Hematopoietic multipotent progenitor cell treated with erythropoietin and hydrocortisone succinate and interleukin-3 and kit ligand, for 17 days (in vitro differentiated cells): Measurements from ENCODE around the gene ANKLE1.
"Not testable (repeated sequence)": the region's sequence is repeated elsewhere in the genome, so short reads cannot be mapped to it uniquely, and the experiment has no call there.

Experiments used
- DNase-seq: peaks from one replicate; pipeline ENCODE4 v3.0.0-alpha.2; 2015; ENCODE audit warnings: low spot score

Gene ANKLE1

DNA sequence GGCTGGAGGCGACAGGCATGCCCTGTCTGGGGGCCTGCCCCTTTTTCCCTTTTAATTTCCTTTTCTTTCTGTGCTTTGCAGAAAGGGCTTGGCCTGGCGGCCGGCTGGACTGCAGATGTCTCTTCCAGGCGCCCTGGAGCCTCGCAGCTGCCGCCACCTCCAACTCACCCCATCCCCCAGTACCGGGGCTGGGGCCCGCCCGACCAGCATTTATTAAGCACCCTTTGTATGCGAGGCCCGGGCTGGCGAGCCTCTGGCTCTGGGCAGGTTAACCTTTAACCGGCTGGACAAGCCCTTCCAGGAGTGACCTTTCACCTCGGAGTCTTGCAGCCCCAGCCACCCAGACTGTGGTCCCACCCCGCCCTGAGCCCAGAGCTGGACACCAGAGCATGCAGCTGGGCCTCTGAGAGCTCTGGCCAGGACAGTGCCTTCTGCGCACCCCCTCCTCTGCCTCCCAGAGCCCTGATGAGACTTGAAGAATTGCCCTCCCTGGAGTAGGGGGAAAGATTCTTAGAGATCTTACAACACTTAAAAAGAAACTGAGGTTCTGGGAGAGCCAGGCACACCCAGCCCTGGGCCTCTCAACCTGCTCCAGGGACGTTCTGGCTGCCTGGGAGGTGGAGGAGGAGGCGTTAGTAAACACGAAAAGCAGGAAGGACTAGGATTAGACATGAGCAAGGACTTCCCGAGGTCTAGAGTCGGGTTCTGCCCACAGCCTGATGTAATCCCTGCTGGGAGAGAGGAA lies 34.8 kb upstream of the ANKLE1 start:
- no peak for DNase-seq

DNA sequence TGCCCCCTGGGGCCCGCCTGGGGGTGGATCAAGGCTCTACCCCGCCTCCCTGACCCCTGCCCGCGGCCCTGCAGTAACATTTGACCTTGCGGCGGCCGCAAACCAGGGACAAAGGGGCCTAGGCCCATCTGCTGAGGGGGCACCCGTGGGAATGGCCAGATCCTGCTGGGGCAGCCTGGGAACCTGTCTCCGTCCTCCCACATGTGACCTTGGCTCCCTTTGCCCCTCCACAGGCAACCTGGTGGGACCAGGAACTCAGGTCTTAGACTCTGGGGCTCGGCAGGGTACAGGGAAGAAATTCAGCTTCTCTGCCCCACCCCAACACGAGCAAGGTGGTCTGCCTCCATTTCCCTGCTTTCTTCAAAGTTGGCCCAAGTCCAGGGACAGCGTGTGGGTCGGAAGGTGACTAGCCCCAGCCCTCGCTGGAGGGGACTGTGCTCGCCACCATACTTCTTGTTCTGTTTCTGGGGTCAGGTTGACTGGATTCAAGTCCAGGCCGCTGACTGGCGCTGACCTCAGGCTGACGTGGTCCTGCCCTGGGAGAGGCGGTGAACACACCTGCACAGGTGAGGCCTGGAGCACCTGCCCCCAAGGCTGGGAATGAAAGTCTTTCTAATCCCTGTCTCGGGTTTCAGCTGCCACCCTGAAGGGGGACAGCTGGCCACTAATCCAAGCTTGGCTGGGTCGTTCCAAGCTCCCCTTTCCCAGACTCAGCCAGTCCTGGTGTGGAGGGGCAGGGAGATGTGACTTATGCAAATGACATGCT lies 33.5 kb upstream of the ANKLE1 start:
- no peak for DNase-seq

DNA sequence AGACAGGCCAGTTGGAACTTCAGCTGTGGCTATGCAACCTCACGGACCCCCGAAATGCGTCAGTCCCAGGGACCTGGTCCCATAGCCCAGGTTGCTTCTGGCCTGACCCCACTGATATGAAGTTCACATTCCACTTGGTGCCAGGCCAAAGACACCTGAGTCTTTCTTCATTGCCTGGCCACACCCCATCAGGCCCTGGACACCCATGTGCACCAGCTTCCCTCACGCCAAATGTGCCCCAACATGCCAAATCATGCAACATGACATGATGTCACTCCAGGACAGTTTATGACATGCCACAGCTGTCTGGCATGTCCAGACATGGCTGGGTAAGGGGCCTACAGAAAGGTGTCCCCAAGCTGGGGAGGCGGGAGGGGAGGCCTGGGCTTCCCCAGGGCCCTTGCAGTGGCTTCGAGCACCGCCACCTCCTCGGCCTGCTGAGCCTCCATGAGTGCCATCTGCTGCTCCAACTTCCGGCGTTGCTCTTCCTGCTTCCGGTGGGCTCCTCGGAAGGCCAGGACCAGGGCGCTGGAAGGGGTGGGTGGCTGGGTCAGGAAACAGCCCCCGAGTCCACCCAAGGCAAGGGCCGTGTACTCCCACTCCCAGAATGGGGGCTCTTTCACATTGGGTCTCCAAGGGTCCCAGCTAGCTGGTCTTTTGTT lies 31.7 kb upstream of the ANKLE1 start:
- DNase-seq: no peak

DNA sequence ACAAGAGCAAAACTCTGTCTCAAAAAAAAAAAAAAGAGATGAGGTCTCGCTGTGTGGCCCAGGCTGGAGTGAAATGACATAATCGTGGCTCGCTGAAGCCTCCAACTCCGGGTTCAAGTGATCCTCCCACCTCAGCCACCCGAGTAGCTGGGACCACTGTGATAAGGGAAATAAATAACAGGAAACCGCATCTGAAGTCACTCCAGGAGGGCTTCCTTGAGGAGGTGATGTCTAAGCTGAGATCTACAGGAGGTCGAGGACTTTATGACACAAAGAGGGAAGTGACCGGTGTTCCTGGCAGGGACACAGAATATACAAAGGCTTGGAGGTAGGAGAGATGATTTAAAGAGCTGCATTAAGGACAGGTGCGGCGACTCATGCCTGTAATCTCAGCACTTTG lies 27.1 kb upstream of the ANKLE1 start:
- DNase-seq: no peak

DNA sequence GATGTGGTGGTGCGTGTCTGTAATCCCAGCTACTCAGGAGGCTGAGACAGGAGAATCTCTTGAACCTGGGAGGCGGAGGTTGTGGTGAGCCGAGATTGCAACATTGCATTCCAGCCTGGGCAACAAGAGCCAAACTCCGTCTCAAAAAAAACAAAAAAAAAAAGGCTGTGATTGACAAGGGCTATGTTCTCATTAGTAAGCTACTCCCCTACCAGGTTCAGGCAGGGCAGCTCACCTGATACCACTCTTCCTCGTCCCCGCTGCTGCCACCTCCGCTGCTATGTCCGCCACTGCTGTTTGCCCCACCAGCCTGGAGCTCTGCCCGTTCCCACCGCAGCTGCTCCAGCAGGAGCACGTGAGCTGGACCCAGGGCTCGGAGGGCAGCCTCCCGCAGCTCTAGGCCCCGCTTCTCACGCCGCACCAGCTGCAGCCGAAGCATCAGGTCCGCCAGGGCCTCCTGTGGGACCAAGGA lies 26.5 kb upstream of the ANKLE1 start:
- DNase-seq: no peak

DNA sequence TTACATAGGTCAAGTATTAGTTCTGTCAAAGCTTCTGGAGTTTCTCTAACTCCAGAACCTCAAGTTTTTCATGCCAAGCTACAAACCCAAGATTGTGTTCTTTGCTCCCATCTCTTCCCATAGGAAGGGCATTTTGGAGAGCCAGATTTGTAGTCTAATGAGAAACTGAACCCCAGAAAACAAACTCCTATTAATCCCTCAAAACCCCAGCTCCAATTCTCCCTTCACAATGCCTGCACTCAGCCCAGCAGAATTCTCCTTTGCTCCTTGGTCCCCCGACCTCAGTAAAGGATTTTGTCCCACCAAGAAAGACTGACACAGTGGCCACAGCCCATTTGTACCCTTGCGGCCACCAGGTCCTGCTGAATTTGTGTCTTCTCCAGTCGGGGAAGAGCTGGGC lies 25.6 kb upstream of the ANKLE1 start:
- DNase-seq: no peak

DNA sequence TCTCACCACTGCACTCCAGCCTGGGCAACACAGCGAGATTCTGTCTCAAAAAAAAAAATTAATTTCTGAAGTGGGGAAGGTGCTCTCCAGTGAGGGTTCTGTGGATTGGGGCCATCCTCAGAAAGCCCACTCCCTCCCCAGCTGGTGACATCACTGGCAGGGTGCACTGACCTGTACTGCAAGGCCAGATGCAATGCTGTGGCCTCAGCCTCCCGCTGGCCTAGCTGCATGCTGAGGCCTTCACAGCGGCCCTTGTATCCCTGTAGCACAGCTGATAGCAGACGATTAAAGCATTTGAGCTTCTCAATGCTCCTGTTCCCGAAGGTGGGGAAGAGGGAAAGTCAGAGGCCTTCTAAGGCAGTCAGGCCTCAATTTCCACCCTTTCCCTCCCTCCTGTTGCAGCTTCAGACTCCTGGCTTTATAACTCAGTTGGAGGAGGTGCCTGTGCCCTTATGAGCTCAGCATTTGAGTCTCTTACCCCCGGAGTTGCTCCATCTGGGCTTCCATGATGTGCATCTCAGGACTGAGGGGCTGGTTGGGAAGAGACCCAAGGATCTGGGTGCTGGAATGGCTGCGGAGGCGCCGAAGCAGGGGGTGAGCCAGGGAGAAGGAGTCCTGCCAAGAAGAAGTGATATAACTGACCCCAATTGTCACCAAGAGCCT lies 22.5 kb upstream of the ANKLE1 start:
- no peak for DNase-seq

DNA sequence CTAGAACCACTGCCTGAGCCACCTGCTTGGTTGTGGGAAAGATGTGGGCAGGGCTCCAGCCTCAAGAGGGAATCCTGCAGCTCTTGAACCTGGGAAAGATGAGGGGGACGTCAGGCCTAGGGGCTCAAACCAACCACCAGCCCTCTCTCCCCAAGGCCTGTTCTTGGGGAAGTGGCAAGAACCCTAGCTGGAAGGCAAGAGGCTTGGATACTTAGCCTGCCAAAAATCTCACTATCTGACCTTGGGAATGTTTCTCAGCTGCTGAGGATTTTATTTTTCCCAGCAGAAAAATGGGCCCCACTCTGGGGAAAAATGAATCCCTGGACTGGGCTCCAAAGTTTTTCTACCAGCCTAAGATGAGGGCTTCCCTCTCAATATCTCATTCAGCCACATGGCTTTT lies 21.8 kb upstream of the ANKLE1 start:
- no peak for DNase-seq

DNA sequence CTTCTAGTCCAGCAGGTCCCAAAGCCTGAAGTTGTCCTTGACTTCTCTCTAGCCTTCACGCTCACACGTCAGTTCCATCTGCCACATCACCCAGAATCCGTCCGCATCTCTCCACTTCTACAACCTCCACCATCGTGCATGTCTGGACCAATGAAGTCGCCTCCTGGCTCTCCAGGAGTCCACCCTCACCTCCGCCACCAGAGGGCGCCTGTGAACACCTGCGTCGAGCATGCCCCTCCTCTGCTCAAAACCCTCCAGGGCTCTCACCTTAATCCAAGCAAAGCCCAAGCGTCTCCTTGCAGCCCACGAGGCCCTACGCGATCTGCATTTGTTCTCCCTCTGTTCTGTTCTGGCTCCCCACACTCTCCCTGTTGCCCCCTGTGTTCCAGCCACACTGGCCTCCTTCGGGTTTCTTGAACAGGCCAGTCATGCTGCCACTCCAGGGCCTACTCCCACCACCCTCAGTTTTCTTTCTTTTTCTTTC lies 20.8 kb upstream of the ANKLE1 start:
- DNase-seq: peak; percentile 95

DNA sequence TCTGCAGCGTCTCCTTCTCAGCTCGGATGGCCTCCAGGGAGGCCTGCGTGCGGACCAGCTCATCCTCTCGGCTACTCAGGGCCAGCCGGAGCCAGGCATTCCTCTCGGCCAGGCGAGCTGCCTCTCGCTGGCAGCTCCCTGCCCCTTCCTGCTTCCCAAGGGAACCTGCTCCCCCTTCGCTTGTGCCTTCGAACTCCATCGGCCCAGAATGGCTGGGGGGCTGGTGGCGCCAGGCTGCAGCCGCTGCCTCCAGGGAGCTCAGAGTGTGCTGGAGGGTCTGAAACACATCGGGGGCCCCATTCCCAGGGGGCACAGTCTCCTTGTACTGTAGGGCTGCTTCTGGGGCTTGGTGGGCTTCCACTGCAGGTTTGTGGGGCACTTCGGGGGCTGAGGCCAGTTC lies 19.1 kb upstream of the ANKLE1 start:
- DNase-seq: no peak

DNA sequence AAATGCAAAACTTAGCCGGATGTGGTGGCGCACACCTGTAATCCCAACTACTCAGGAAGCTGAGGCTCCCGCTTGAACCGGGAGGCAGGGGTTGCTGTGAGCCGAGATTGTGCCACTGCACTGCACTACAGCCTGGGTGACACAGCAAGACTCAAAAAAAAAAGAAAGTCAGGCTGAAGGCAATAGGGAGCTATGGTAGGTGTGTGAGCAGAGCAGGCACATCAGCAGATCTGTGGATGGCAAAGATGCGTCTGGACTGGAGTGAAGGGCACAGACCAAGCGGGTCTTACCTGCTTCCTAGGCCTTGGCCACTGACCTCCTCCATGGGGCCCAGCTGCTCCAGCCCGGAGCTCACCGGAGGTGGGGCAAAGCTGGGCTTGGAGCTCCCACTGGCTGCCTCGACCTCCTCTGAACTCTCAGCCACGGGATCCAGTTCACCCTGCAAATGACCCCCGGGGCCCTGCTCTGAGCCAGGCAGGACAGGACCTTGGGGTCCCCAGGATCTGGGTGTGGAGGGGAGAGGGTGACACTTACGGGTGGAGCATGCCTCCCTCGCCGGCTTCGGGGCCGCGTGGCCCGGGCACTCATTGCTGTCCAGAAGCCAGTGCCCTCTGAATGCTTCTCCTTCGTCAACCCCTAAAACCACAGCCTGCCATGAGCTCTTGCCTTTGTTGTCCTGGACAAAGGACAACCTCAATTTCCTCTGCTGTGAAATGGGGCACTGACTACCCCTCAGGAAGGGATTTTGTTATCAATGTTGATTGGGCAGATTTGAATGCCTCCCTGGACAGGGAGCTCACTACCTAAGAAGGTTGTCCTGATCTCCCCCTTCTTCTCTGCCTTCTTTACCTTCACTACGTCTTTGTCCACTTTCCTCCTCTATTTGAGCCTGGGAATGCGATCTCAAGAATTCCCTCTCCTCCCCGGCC lies 17.7 kb upstream of the ANKLE1 start:
- no peak for DNase-seq

DNA sequence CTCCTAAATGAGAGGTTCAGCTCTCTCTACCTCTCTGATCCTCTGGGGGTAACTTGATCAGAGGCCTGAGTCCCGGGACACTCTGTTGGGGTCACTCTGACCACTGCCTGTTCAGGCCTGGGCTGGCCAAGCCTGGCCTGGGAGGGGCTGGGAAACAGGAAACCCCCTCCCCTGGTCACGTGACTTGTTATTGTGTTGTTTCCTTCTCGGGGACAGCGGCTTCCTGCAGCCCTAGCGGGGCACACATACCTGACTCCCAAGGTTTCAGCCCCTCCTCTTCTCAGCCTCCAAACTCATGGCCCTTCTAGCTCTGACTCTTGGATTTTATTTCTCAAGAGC lies 17.1 kb upstream of the ANKLE1 start, which contains the start of gene USHBP1:
USHBP1 (minus strand) TSS at position 105 of the 339 bp plus-strand sequence. CDS start 446 bp downstream, outside the sequence.
- no peak for DNase-seq

DNA sequence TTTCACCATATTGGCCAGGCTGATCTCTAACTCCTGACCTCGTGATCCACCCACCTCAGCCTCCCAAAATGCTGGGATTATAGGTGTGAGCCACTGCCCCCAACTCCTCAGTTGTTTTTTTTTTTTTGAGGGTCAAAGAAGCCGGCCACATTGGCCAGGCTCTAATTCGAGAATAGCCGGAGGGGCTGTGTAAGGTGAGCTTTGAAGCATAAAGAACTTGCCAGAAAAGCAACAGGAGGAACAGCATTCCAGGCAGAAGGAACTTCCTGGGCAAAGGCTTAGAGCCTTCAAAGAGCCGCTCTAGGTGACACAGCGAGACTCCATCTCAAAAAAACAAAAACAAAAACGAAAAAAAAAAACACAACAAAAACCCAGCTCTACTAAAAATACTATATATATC lies 15.7 kb upstream of the ANKLE1 start:
- no peak for DNase-seq

DNA sequence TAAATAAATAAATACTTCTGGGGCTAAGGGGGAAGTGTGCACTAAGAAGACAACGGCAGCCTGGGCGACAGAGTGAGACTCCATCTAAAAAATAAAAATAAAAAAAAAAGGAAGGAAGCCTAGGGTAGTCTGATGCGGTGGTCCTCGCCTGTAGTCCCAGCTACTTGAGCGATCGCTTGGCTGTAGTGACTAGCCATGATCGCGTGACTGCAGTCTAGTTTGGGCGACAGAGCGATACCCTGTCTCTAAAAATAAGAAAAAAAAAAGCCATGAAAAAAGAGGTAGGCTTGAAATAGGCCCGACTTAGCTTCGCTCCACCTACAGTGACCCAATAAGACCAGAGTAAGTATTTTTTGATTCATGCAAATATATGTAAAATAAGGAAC lies 15.1 kb upstream of the ANKLE1 start:
- no peak for DNase-seq

DNA sequence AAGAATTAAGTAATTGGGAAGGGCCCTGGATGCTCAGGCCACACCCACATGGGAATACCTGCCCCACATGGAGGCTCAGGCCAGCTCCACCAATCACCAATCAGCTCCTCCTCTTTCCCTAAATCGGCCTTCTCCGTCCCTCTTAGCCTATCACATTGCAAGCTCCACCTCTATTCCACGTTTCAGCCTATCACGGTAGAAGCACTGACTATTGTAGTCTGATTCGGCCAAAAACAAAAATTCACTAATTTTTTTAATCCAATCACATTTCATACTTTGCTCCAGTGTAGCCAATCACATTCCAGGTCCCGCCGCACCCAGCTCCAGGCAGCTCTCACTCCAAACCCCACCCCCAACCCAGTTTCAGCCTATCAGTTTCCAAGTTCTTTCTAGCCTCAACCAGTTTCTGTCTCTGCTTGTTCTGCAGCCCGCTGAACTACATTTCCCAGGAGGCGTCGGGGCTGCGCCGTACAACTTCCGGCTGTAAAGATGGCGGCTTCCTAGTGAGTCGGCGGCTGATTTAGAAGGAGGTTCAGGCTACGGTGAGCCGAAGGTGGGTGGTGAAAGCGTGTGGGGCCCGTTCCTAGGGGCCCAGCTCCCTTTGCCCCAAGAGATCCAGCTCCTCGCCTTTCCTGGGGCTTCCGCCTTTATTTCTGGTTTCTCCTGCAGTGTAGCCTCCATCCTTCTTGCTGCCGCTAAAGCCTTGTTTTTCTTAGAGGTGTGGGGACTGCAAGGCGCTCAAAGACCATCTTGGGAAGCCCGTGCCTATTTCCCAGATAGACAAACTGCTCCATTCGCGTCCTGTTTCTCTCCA lies 14.5 kb upstream of the ANKLE1 start, which contains the start of gene BABAM1:
BABAM1 (plus strand) TSS at position 469 of the 814 bp plus-strand sequence. CDS start 1,364 bp downstream, outside the sequence.
- DNase-seq: peak; percentile 96

DNA sequence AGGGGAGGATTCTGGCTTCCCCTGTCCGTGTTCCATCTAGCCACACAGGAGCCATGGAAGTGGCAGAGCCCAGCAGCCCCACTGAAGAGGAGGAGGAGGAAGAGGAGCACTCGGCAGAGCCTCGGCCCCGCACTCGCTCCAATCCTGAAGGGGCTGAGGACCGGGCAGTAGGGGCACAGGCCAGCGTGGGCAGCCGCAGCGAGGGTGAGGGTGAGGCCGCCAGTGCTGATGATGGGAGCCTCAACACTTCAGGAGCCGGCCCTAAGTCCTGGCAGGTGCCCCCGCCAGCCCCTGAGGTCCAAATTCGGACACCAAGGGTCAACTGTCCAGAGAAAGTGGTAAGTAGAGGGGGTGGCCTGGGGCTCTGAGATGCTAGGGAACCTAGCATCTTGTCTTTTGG lies 12.9 kb upstream of the ANKLE1 start:
- no peak for DNase-seq

DNA sequence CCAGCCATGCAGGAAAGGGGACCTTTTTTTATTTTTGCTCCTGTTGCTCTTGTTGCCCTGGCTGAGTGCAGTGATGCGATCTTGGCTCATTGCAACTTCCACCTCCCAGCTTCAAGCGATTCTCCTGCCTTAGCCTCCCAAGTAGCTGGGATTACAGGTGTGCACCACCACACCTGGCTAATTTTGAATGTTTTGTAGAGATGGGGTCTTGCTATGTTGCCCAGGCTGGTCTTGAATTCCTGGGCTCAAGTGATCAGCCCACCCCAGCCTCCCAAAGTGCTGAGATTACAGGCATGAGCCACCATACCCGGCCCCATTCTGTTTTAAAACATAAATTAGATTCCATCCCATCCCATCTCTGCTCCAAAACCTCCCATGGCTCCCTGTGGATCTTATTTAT lies 6.8 kb upstream of the ANKLE1 start:
- not testable (repeated sequence) for DNase-seq

DNA sequence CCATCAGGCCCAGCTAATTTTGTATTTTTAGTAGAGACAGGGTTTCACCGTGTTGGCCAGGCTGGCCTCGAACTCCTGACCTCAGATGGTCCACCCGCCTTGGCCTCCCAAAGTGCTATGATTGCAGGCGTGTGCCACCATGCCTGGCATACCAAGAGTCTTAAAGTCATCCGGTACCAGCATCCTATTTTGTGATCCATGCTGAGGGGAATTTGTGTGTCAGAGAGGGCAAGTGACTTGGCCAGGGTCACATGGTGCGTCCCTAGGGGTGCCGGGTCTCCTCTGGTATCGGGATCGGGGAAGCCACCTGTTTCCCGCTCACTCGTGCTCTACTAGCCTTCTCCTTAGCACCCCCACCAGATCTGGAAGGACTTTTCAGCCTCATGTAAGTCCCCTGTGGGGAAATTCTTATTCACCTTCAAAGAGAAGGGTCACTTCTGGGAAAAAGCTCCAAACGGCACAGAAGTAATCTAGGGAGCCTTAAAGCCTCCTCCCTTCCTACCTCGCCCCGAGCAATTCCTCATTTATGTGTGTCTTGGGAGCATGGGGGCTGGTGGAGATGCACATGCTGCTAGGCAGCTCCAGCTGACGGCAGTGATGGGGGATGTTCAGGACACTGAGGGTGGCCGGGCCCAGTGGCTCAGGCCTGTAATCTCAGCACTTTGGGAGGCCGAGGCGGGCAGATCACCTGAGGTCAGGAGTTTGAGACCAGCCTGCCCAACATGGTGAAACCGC lies 6.1 kb upstream of the ANKLE1 start:
- no peak for DNase-seq

DNA sequence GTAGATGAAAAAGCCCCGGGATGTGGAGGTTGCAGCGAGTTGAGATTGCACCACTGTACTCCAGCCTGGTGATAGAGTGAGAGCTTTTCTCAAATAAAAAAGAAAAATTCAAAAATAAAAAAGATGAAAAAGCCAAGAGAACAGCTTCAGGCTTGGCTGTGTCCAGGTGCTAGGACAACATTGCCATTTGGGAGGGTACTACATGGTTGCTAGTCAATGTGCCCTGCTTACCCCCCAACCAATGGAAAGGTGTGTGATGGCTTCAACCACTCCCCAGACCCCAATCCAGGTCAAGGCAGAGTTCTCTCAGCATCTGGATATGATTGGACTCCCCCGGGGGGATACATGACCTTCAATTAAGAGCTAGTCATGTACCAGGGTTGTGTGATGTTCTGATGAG lies 2.3 kb upstream of the ANKLE1 start:
- DNase-seq: no peak
